Mucosa of rectum (tissue), 2 donors: ENCODE measurements around the gene TSPEAR.
"Not testable (repeated sequence)": the region's sequence is repeated elsewhere in the genome, so short reads cannot be mapped to it uniquely, and the experiment has no call there.

Experiments
- H3K27ac ChIP-seq, 2 donors: one replicate each; pipeline ENCODE4 v1.7.0; 2013; ENCODE audit warnings: inconsistent platforms in 2 of 2, low read depth in 2 of 2, low read length in 2 of 2
- H3K27me3 ChIP-seq, 2 donors: one replicate each; pipeline ENCODE4 v1.7.0; 2013; ENCODE audit warnings: low read length in 2 of 2; ENCODE audit not compliant: control insufficient read depth in 2 of 2, insufficient read depth in 2 of 2
- H3K36me3 ChIP-seq, 2 donors: one replicate each; pipeline ENCODE4 v1.7.0; 2013; ENCODE audit warnings: low read length in 2 of 2; ENCODE audit not compliant: control insufficient read depth in 2 of 2, insufficient read depth in 2 of 2
- H3K4me1 ChIP-seq, 2 donors: one replicate each; pipeline ENCODE4 v1.7.0; 2013; ENCODE audit warnings: low read length in 2 of 2, mild to moderate bottlenecking in 1 of 2; ENCODE audit not compliant: control insufficient read depth in 2 of 2, insufficient read depth in 2 of 2
- H3K4me3 ChIP-seq, 2 donors: one replicate each; pipeline ENCODE4 v1.7.0; 2013; ENCODE audit warnings: low read length in 2 of 2
- H3K9ac ChIP-seq, 2 donors: one replicate each; pipeline ENCODE4 v1.7.0; 2013; ENCODE audit warnings: low read length in 2 of 2, low read depth in 1 of 2, mild to moderate bottlenecking in 1 of 2
- H3K9me3 ChIP-seq, 2 donors: one replicate each; pipeline ENCODE4 v1.7.0; 2013; ENCODE audit warnings: low read length in 2 of 2; ENCODE audit not compliant: control insufficient read depth in 2 of 2
- donor health status: healthy.
- donor health status: Normal muscosa, but diverticular disease.

Gene TSPEAR

DNA sequence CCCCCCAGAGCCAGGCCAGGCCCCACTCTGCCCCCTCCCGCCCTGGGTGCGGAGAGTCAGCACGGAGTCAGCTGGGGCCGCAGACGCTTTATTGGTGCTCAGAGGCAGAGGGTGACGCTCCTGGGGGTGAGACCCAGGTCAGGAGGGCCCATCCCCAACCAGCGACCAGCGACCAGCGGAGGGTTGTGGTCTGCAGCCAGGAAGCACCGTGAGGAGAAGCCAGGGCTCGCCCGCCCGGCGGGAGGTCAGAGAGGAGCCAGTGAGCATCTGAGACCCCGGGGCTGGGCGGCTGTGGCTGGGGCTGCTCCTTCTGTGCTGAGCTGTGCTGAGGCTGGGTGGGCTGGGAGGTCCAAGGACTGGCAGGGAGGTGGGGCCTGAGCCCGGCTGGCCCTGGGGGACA is 161.1 kb downstream of the TSPEAR start:
- not testable (repeated sequence) for H3K27me3 ChIP-seq, H3K9ac ChIP-seq, H3K27ac ChIP-seq, H3K4me3 ChIP-seq, H3K9me3 ChIP-seq, H3K4me1 ChIP-seq, H3K36me3 ChIP-seq

DNA sequence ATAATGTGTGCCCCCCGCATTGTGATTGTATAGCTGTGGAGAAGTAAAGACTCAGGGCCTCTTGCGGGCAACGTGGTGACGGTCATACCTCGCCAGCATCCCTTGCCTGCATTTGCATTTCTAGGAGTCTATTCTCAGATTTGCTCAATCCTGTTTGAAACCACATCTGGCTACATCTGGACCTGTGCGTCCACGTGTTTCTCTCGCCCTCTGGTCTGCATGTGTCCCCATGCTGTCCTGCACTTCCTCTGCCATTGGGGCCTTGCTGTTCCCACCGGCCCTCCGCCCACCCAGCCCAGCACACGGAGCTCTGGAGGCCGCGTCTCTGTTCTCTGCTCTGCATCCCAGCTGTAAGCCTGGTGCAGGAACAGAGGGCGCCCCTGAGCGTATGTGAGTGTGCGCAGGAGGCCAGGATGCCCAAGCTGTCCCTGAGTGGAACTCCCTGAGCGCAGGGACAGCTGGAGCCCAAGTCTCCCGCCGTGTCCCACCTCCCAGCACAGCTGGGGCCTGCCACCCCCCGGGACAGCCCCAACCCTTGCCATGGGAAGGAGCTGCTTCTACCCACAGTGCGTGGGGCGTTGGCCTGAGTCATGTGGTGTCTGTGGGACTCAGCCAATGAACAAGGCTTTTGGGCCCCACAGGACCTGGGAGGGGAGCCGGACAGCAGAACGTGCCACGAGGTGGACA is 161.7 kb downstream of the TSPEAR start:
- no peak overlapping the region for H3K27ac ChIP-seq
- H3K4me3 ChIP-seq, result no peak overlapping the region
- no peaks in the 10 kb centered on the region for H3K4me1 ChIP-seq
- no peaks in the 10 kb centered on the region for H3K27me3 ChIP-seq
- no peak overlapping the region for H3K9ac ChIP-seq
- no peaks in the 10 kb centered on the region for H3K9me3 ChIP-seq
- H3K36me3 ChIP-seq, result no peaks in the 10 kb centered on the region

DNA sequence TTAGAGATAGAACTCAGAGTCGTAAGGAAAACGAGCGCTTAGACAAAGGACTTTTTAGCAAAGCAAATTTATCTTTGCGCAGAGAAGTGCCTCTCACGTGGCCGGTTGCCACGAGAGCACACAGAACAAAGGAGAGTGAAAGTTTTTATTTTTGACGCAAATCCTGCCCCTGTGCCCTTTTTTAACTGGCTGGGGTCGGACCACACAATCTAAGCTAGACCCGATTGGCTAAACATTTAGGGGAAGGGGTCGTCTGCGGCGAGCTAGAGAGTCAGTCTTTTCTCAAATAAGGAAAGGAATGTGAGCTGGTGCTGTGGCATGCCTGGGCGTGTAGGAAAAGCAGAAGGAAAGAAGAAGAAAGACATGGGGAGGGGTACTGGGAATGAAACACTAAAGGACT is 162.4 kb downstream of the TSPEAR start:
- Histone ChIP-seq H3K4me3 (no peak overlapping the region), H3K27ac (no peak overlapping the region), H3K36me3 (no peaks in the 10 kb centered on the region), H3K4me1 (no peaks in the 10 kb centered on the region), H3K9me3 (no peaks in the 10 kb centered on the region), H3K9ac (no peak overlapping the region), H3K27me3 (no peaks in the 10 kb centered on the region)

DNA sequence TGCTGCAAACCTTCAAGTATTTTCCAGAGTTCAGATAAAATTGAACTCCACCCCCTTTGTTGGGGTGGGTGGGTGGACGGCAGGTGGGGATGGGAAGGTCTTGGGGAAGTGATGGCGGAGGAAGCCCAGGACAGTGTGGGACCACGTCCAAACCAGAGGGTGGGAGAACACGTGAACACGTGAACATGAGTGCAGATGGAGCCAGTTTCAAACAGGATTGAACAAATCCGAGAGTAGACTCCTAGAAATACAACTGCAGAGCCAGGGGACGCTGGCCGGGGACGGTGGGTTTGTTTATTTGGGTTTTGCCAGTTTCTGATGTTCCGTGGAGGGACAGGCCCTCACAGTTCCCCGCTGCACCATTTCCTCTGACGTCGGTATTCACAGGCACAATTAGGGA is 163.0 kb downstream of the TSPEAR start:
- H3K27me3 ChIP-seq, result no peaks in the 10 kb centered on the region
- no peaks in the 10 kb centered on the region for H3K4me1 ChIP-seq
- no peak overlapping the region for H3K9ac ChIP-seq
- H3K36me3 ChIP-seq, result no peaks in the 10 kb centered on the region
- no peak overlapping the region for H3K4me3 ChIP-seq
- H3K27ac ChIP-seq, result no peak overlapping the region
- no peaks in the 10 kb centered on the region for H3K9me3 ChIP-seq

DNA sequence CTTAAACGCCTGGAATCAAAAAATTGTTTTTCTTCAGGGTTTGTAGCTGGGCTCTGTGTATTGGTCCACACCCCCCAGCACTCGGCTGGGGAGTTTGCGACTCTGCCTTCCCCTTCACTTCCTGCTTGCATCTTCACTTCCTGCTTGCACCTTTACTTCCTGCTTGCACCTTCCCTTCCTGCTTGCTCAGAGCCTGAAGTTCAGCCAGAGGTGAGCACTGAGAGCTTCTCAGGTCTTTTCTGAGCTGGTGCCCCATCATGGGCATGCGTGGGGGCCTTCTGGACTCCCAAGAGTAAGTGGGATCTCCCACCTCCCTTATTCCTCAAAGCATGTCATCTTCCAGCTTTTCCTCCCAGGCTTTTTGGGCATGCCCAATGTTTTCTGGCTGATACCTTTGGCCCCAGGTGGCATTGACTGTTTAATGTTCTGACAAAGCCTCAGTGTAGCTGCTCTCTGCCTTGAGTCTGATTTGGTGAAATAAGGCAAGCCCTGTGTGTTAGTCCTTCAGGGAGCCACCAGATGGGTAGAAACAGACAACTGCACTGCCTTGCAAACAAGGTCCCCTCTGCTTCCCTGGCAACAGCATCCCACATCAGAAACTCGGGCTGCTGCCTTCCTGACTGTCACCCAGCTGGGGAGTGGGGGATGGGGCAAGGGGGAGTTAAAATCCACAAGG is 163.6 kb downstream of the TSPEAR start:
- H3K27me3 ChIP-seq, result no peaks in the 10 kb centered on the region
- H3K27ac ChIP-seq, result no peak overlapping the region
- H3K9me3 ChIP-seq, result no peaks in the 10 kb centered on the region
- H3K36me3 ChIP-seq, result no peaks in the 10 kb centered on the region
- H3K4me3 ChIP-seq, result no peak overlapping the region
- H3K9ac ChIP-seq, result no peak overlapping the region
- no peaks in the 10 kb centered on the region for H3K4me1 ChIP-seq

DNA sequence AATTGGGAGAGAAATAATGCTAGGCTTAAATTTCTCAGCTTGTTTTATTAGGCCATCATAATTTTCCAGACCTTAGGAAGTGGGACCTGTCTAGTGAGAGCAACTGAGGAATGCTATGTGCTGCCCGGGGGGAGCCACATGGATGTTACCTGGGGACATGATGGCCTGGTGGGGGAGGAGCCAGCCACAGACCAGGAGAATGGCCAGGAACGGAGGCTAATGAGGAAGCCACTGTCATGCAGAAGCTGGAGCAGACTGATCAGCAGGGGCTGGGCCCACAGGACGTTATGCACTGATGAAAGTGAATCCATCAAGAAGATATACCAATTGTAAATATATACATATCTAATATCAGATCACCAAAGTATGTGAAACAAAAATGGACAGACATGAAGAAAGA is 166.8 kb downstream of the TSPEAR start:
- Histone ChIP-seq H3K27ac (no peak overlapping the region), H3K36me3 (no peaks in the 10 kb centered on the region), H3K9me3 (no peaks in the 10 kb centered on the region), H3K27me3 (no peaks in the 10 kb centered on the region), H3K9ac (no peak overlapping the region), H3K4me1 (no peaks in the 10 kb centered on the region), H3K4me3 (no peak overlapping the region)

DNA sequence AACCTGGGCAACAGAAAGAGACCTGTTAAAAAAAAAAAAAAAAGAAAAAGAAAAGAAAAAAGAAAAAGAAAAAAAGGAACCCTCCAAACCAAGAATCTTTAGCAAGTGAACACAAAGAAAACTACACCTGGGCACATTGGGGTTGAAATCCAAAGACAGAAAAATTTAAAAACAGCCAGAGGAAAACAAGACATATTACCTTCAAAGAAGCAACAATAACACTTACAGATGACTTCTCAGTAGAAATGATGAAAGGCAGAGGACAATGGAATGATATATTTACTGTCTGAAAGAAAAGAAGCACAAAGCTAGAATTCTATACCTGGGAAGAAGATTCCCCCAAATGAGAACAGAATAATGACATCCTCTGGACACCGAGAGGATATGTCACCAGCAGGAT is 168.7 kb downstream of the TSPEAR start:
- Histone ChIP-seq H3K9ac (no peak overlapping the region), H3K9me3 (no peaks in the 10 kb centered on the region), H3K27ac (no peak overlapping the region), H3K4me1 (no peaks in the 10 kb centered on the region), H3K36me3 (no peaks in the 10 kb centered on the region), H3K4me3 (no peak overlapping the region), H3K27me3 (no peaks in the 10 kb centered on the region)

DNA sequence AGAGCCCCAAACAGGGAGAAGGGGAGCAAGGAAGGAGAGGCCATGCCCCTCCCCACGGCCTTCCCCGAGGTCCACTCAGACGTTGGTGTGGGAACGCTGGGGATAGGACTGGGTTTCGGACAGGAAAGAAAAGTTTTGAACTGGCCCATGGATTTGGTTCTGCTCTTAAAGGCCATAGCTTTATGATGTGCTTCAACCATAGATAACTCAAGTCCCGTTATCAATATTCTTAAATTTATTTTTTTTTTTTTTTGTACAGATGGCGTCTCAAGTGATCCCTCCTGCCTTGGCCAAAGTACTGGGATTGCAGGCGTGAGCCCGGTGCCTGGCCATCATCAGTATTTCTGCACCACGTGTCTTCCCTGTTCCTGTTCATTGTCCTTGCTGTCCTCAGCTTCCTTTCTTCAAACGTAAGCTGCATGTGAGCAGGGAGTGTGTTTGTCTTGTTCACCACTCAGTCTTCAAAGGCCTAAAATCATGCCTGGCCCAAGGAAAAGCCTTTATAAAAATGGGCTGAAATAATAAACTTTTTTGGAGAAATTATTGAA is 170.6 kb downstream of the TSPEAR start:
- H3K27me3 ChIP-seq, result no peaks in the 10 kb centered on the region
- H3K27ac ChIP-seq, result no peak overlapping the region
- no peaks in the 10 kb centered on the region for H3K36me3 ChIP-seq

DNA sequence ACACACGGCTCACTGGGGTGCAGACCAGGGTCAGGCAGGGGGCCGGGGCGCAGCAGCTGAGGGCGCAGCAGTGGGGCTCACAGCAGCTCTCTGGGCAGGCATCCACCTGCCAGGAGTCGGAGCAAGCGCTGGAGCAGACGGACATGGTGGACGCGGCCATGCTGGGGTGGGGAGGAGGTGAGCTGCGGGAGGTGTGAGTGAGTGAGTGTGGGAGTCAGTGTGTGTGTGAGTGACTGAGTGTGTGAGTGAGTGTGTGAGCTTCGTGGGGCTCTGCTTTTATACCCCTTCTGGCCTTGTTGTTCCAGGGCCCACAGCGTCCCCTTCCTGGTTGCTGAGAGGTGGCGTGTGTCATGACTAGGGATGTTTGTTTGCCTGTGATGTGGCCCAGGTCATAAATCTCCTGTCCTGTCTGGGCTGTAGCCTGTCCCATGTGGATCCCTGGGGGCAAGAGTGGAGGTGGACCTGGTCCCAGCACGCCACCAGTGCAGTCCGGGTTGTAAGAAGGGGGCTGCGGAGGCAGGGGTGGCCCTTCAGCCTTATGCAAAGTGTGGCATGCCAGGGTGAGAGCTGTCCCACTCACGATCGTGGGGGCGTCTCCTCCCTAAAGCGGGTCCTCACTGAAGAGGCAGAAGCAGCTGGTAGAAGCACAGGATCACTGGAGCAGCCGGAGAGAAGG is 171.2 kb downstream of the TSPEAR start, which contains the start of gene KRTAP10-1:
KRTAP10-1 (minus strand) TSS at position 205 of the 676 bp plus-strand sequence; CDS start at position 160, 45 bp downstream.
- no peak within 1 kb of the TSS for H3K27ac ChIP-seq
- no peaks in the 10 kb centered on the region for H3K36me3 ChIP-seq
- H3K4me1 ChIP-seq, result no peaks in the 10 kb centered on the region
- H3K9ac ChIP-seq, result no peak within 1 kb of the TSS
- H3K9me3 ChIP-seq, result no peaks in the 10 kb centered on the region
- no peak within 1 kb of the TSS for H3K4me3 ChIP-seq
- no peaks in the 10 kb centered on the region for H3K27me3 ChIP-seq

More for the DNA sequence above, 170.6 kb downstream of the TSPEAR start:
- no peaks in the 10 kb centered on the region for H3K9me3 ChIP-seq
- H3K9ac ChIP-seq, result no peak overlapping the region
- no peak overlapping the region for H3K4me3 ChIP-seq
- no peaks in the 10 kb centered on the region for H3K4me1 ChIP-seq

DNA sequence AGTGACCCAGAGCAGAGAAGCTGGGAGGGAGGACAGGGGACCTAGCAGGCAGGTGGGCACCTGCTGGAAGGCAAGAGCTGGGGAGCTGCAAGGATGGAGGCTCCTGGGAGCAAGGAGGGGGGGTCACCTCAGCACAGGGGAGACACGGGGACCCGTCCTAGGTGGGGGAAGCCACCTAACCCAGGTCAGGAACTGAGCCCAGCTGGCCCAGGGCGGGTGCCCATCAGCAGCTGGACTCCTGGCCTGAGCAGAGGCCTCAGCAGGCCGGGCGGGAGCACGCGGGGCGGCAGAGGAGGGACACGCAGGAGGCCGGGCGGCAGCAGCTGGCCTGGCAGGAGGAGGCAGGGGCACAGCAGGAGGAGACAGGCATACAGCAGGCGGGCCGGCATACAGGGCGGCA is 172.3 kb downstream of the TSPEAR start:
- H3K36me3 ChIP-seq, result no peaks in the 10 kb centered on the region
- no peak overlapping the region for H3K27ac ChIP-seq
- no peak overlapping the region for H3K4me3 ChIP-seq
- H3K9me3 ChIP-seq, result no peaks in the 10 kb centered on the region
- H3K27me3 ChIP-seq, result no peaks in the 10 kb centered on the region
- H3K9ac ChIP-seq, result no peak overlapping the region
- no peaks in the 10 kb centered on the region for H3K4me1 ChIP-seq
